K562 (cell line): Measurements from ENCODE around the gene PLXNA2. TPM values are rescaled to one million over a fixed set of nuclear protein-coding genes. Genes with fewer than 3 reads are reported as not detected.

ENCODE experiments used
- ATAC-seq: fragments of 200-7000 bp; cut with Tn5 transposase; 3 replicates; pipeline ENCODE4 v1.9.1; 2020; ENCODE audit warnings: moderate library complexity
- BruUV-seq: library from RNA; stranded (reverse); fragments of 400-500 nt; replicated peaks from 2 replicates; lab custom pipeline; 2021; lab: Mats Ljungman, UMichigan
- CTCF ChIA-PET: fragments of 300-600 bp; formaldehyde crosslinking; extraction: SDS; loops from one replicate; lab custom pipeline; 2021; ENCODE audit warnings: low intra/inter-chr PET ratio; lab: Yijun Ruan, JAX
- POLR2A ChIA-PET: fragments of 300-600, 350-650 bp; sonication (Branson Sonifier 250); formaldehyde crosslinking; extraction: SDS; loops from one replicate; lab custom pipeline; 2021; ENCODE audit warnings: antibody characterized with exemption, inconsistent platforms; lab: Yijun Ruan, JAX
- DNase-seq, 4 experiments: peaks; one replicate each; pipeline versions ENCODE4 v3.0.0 to v3.0.0-alpha.2; 2011 to 2018; ENCODE audit warnings: low spot score in 3 of 4, mixed read lengths in 3 of 4; ENCODE audit errors: extremely low read depth in 1 of 4
- FAIRE-seq: peaks from 2 replicates; lab custom pipeline; 2011; peaks lifted over from hg19 to GRCh38; lab: Jason Lieb, UNC
- H2AFZ ChIP-seq: 2 replicates; pipeline ENCODE4 v1.6.0; 2011; ENCODE audit warnings: low read depth, low read length, control low read depth, inconsistent platforms
- H3K27ac ChIP-seq: fragments of 200-600 bp; 3 replicates; pipeline ENCODE4 v1.8.0; 2011; ENCODE audit warnings: low read depth, mild to moderate bottlenecking, control low read depth, inconsistent platforms, low read length, moderate library complexity, mixed read lengths; ENCODE audit errors: extremely low read depth
- H3K27me3 ChIP-seq, 2 experiments: fragments of 300-600 bp in 1 of 2; 2 replicates in 1 of 2; 3 replicates in 1 of 2; pipeline versions ENCODE4 v1.6.0 to v1.8.0; 2011; ENCODE audit warnings: inconsistent platforms in 2 of 2, low read length in 2 of 2, mild to moderate bottlenecking in 1 of 2, mixed read lengths in 1 of 2, moderate library complexity in 1 of 2; ENCODE audit not compliant: control insufficient read depth in 2 of 2, insufficient read depth in 2 of 2
- H3K36me3 ChIP-seq: fragments of 300-600 bp; 3 replicates; pipeline ENCODE4 v1.8.0; 2011; ENCODE audit warnings: mild to moderate bottlenecking, low read length, inconsistent platforms; ENCODE audit not compliant: control insufficient read depth, insufficient read depth
- H3K4me1 ChIP-seq, 2 experiments: fragments of 200-600 bp in 1 of 2; replicated peaks in 1 of 2; 2 replicates in 1 of 2; 3 replicates in 1 of 2; pipeline versions ENCODE4 v1.5.1 to v1.8.0; 2011; ENCODE audit warnings: inconsistent platforms in 2 of 2, low read length in 2 of 2, mild to moderate bottlenecking in 1 of 2, mixed read lengths in 1 of 2, moderate library complexity in 1 of 2; ENCODE audit not compliant: control insufficient read depth in 2 of 2, insufficient read depth in 2 of 2
- H3K4me2 ChIP-seq: 2 replicates; pipeline ENCODE4 v1.6.1; 2011; ENCODE audit warnings: low read length, control low read depth, inconsistent platforms, mixed read lengths; ENCODE audit not compliant: insufficient read depth
- H3K4me3 ChIP-seq: fragments of 200-600 bp; sonication (generic), shearing (Covaris generic); 2 replicates; pipeline ENCODE4 v1.5.1; 2016; ENCODE audit warnings: control low read depth, inconsistent platforms
- H3K79me2 ChIP-seq: fragments of 200-600 bp; 3 replicates; pipeline ENCODE4 v1.8.0; 2011; ENCODE audit warnings: low read length, inconsistent platforms; ENCODE audit not compliant: control insufficient read depth, insufficient read depth
- H3K9ac ChIP-seq, 2 experiments: 2 replicates each; pipeline versions ENCODE4 v1.6.0 to v1.6.1; 2011; ENCODE audit warnings: low read depth in 2 of 2, low read length in 2 of 2, control low read depth in 1 of 2, inconsistent platforms in 1 of 2, mild to moderate bottlenecking in 1 of 2, mixed read lengths in 1 of 2; ENCODE audit not compliant: insufficient read depth in 1 of 2
- H3K9me1 ChIP-seq: one replicate; pipeline ENCODE4 v1.6.0; 2011; ENCODE audit warnings: inconsistent platforms, mild to moderate bottlenecking, low read length, moderate library complexity; ENCODE audit not compliant: control insufficient read depth, insufficient read depth
- H3K9me3 ChIP-seq: replicated peaks from 2 replicates; pipeline ENCODE4 v1.5.1; 2011; ENCODE audit warnings: low read depth, low read length, inconsistent platforms; ENCODE audit not compliant: control insufficient read depth, insufficient read depth
- H4K20me1 ChIP-seq: replicated peaks from 2 replicates; pipeline ENCODE4 v1.6.1; 2011; ENCODE audit warnings: low read length, inconsistent platforms, mixed read lengths; ENCODE audit not compliant: control insufficient read depth, insufficient read depth
- GTF2F1 ChIP-seq: IDR thresholded peaks from 2 replicates; pipeline ENCODE4 v1.6.1; 2011; ENCODE audit warnings: low read depth, low read length, improper control_type of control experiment
- NCOA6 ChIP-seq: fragments of 450-650 bp; IDR thresholded peaks from 2 replicates; pipeline ENCODE4 v1.6.1; 2017; ENCODE audit warnings: mild to moderate bottlenecking
- RBM39 ChIP-seq: fragments of 200-400 bp; formaldehyde crosslinking; optimal IDR thresholded peaks from 2 replicates; pipeline ENCODE3; 2018; ENCODE audit warnings: low read depth, low read length
- TCF15 ChIP-seq: fragments of 250-450 bp; sonication (Bioruptor Pico); IDR thresholded peaks from 2 replicates; pipeline ENCODE4 v1.8.0; 2022; ENCODE audit warnings: moderate library complexity, mild to moderate bottlenecking, inconsistent platforms
- ZBTB17 ChIP-seq: fragments of 450-650 bp; formaldehyde crosslinking; IDR thresholded peaks from 2 replicates; pipeline ENCODE4 v1.4.0; 2020; ENCODE audit warnings: mild to moderate bottlenecking
- ZKSCAN8 ChIP-seq: fragments of 200-800 bp; sonication (Bioruptor generic); IDR thresholded peaks from 2 replicates; pipeline ENCODE4 v1.6.1; 2016; ENCODE audit warnings: missing genetic modification characterization, missing compliant biosample characterization
- ZNF696 ChIP-seq: fragments of 250-450 bp; sonication (Bioruptor Pico); conservative IDR thresholded peaks from 2 replicates; pipeline ENCODE4 v1.4.0; 2020; ENCODE audit warnings: mild to moderate bottlenecking, moderate library complexity
- WGBS: fragments of 100-300 bp; shearing (Covaris generic); methylation state at CpG from one replicate; pipeline ENCODE4 v1.1.6; 2016; ENCODE audit warnings: low coverage, mixed read lengths; ENCODE audit not compliant: insufficient coverage; ENCODE audit errors: missing lambda C conversion rate; 5-methylcytosine and 5-hydroxymethylcytosine counted together
- in situ Hi-C: fragments of 300-500 bp; cut with MboI; formaldehyde crosslinking; loops from 4 replicates; pipeline ENCODE4 v1.15.0; 2018; ENCODE audit warnings: inconsistent platforms, mixed read lengths
- intact Hi-C: fragments of 100-400 bp; cut with micrococcal nuclease; formaldehyde crosslinking; loops from 2 replicates; pipeline ENCODE4 v1.14.2; 2022
- polyA plus RNA-seq, 8 experiments: library from polyadenylated mRNA; depleted of rRNA in 4 of 8; stranded (reverse) in 5 of 8; unstranded in 3 of 8; fragments of >200 nt; fragmentation: Nextera tagmentation in 2 of 8; fragmentation: Illumina TruSeq in 1 of 8; extraction: Ambion mirVana in 2 of 8; extraction: Trizol in 1 of 8; gene quantifications; 2 replicates each; pipeline versions ENCODE4 v1.2.1 to v1.2.3, GENCODE V29; 2011 to 2014; ENCODE audit warnings: inconsistent platforms in 1 of 8, missing spikeins in 1 of 8
- total RNA-seq, 7 experiments: library from RNA; depleted of rRNA in 6 of 7; stranded (reverse); fragments of >200 nt in 6 of 7; fragmentation: Illumina TruSeq in 2 of 7; extraction: Trizol in 2 of 7; gene quantifications; 2 replicates each; pipeline versions ENCODE4 v1.2.1 to v1.2.3, GENCODE V29; 2011 to 2021; ENCODE audit warnings: low replicate concordance in 1 of 7

PLXNA2 gene
- total and polyA plus RNA-seq, 9 of the 15 experiments (the other 6 are each of a cell fraction or from before 2014, with no cell fraction given): 0.01 to 1.3 (median 0.32) TPM

DNA sequence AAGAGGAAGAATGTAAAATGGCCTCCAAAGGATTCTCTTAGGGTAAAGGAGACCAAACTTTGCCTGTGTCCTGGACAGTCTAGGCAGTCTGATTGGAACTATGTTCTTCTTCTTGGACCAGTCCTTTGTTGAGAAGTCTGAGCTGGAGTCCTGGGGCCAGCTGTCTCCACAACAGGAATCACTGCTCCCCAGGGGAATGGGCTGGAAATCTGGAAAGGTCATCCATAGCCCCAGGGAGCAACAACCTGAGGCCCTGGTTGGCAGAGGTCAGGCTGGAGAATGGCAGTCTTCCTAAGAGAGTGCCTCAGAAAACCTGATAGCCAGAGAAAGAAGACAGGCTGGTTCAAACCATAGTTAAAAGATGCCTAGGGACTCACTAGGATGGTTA, 68.7 kb downstream of the PLXNA2 start:
- no peak overlapping the region for H3K4me3 ChIP-seq
- H3K27ac ChIP-seq: no peak overlapping the region
- H3K4me2 ChIP-seq: no peak overlapping the region
- no peaks in the 10 kb centered on the region for H3K79me2 ChIP-seq
- intact Hi-C loops (no loop called here), in situ Hi-C loops (no loop called here)
- no peak for ATAC-seq
- no TSS peak for BruUV-seq
- ChIA-PET CTCF (no interaction called here), POLR2A (interaction anchor here (0.6 kb wide), 1 partner anchor 46 kb away, joined by 3 read pairs; no protein-coding TSS in a partner anchor)
- FAIRE-seq: no peak
- H2AFZ ChIP-seq: no peak overlapping the region
- DNase-seq: no peak
- H3K9ac ChIP-seq: no peak overlapping the region
- no peaks in the 10 kb centered on the region for H4K20me1 ChIP-seq
- no peaks in the 10 kb centered on the region for H3K9me3 ChIP-seq
- no peak for TF ChIP-seq ZKSCAN8
- TF ChIP-seq ZBTB17 (CRISPR knock-in tag): no peak
- H3K4me1 ChIP-seq: peaks cover 24 to 31% of the 10 kb centered on the region in 2 experiments
- H3K9me1 ChIP-seq: no peaks in the 10 kb centered on the region
- H3K27me3 ChIP-seq: no peaks in the 10 kb centered on the region
- H3K36me3 ChIP-seq: no peaks in the 10 kb centered on the region

DNA sequence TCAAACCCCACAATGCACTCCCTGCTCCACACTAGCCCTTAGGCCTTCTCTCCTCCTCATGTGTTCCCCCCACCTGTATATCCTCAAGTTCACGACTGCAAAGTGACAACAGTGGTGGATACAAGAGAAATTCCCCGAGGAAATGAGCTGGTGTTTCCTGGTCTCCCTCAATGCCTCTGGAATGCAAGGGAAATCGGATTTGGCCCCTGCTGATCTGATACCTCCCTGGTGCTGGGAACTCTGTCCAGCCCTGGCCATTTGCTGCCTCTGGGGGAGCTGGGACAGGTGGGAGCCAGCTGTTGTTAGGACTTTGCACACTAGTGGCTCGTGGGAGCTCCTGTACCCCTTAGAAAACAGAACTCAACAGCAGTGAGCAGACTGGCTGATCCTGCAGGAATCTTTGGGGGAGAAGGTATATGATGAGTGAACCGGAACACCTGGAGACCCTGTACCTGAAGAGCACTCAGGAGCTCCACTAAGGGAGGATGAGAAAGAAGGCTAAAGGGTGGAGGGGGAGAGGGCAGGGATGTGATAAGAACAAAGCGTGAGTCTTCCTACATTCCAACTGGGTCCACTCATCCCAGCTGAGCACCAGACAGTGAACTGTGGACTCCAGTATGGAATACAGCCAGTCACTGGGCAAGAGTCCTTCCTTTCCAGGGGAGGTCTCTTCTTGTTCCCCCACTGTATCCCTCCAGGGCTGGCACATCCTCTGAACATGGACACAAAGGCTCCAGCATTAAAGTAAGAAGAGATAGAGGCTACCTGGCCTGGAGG, 69.3 kb downstream of the PLXNA2 start:
- WGBS: 26% methylated on average over 6 of the region's 6 CpGs
- FAIRE-seq (no peak), DNase-seq (no peak), ATAC-seq (no peak)
- H3K36me3 ChIP-seq: no peaks in the 10 kb centered on the region
- no peaks in the 10 kb centered on the region for H3K79me2 ChIP-seq
- no peak overlapping the region for H2AFZ ChIP-seq
- no peak for TF ChIP-seq GTF2F1
- no peak for TF ChIP-seq ZNF696 (CRISPR knock-in tag)
- no peak for TF ChIP-seq RBM39
- no peak for TF ChIP-seq NCOA6
- TF ChIP-seq TCF15 (CRISPR knock-in tag): no peak
- no peaks in the 10 kb centered on the region for H4K20me1 ChIP-seq
- intact Hi-C loops: no loop called here
- POLR2A ChIA-PET: no interaction called here
- no peaks in the 10 kb centered on the region for H3K9me1 ChIP-seq
- no peak overlapping the region for H3K4me3 ChIP-seq
- no peak overlapping the region for H3K4me2 ChIP-seq
- H3K4me1 ChIP-seq: peaks cover 23 to 33% of the 10 kb centered on the region in 2 experiments
- no TSS peak for BruUV-seq
- in situ Hi-C loops: no loop called here
- H3K9me3 ChIP-seq: no peaks in the 10 kb centered on the region
- CTCF ChIA-PET: no interaction called here
- no peaks in the 10 kb centered on the region for H3K27me3 ChIP-seq
- H3K9ac ChIP-seq: peak overlapping the region in 1 of 2 experiments; percentile 17; a peak in 1 of 4 replicates
- H3K27ac ChIP-seq: no peak overlapping the region
